ENCODE data around the gene CRIM1. TPM values are rescaled to one million over a fixed set of nuclear protein-coding genes. Genes with fewer than 3 reads are reported as not detected.
A peak's percentile ranks its signal among the peaks of the same experiment; 100 is the strongest.

The CRIM1 gene
- total and polyA plus RNA-seq, 2 of the 8 experiments (the other 6 are each of a cell fraction or from before 2014, with no cell fraction given), result 9.4 to 28.4 TPM

GRCh38 chr2:36464006-36464721 is 108.6 kb downstream of the CRIM1 start:
- H4K5ac ChIP-seq (ENCODE audit: insufficient read length, low read depth, low read length), result no peak overlapping the region
- H2BK15ac ChIP-seq (ENCODE audit: low read length), result no peak overlapping the region
- H3K36me3 ChIP-seq (ENCODE audit: control insufficient read depth in 2 of 4, insufficient read depth in 4 of 4, low read length in 3 of 4), result peaks cover 6 to 16% (median 14%) of the 10 kb centered on the region in 4 experiments; a peak in 6 of 8 replicates
- H3K23me2 ChIP-seq (ENCODE audit: low read depth, low read length), result 0 out of 2 replicates have a peak, but pooled peaks cover 3% of the 10 kb centered on the region
- H4K8ac ChIP-seq (ENCODE audit: extremely low read depth, insufficient read depth, low read length), result no peak overlapping the region
- 89% methylated on average over 11 of the region's 11 CpGs; no CpG with 5 or more reads in 1 of the 2 experiments for WGBS, 2 experiments (ENCODE audit: extremely low coverage in 1 of 2, insufficient coverage in 1 of 2, insufficient read length in 1 of 2, insufficient replicate concordance in 2 of 2, low coverage in 1 of 2, low lambda C conversion rate in 2 of 2, missing lambda C conversion rate in 1 of 2)
- no peak for DNase-seq (ENCODE audit: low read depth in 1 of 2, low spot score in 2 of 2)
- H2BK12ac ChIP-seq (ENCODE audit: low read depth, low read length), result peak overlapping the region; percentile 63; the same call in 1 of the 2 replicates
- H3K4ac ChIP-seq (replicated peaks; ENCODE audit: insufficient read length, low read depth, low read length), result no peak overlapping the region
- H3K27ac ChIP-seq (ENCODE audit: low read depth, low read length), result no peak overlapping the region
- H2AFZ ChIP-seq (ENCODE audit: low read length), result no peak overlapping the region
- POLR2A ChIA-PET (ENCODE audit: partially characterized antibody), result no interaction called here
- no peaks in the 10 kb centered on the region for H3K9me3 ChIP-seq (ENCODE audit: insufficient read depth in 2 of 2, low read depth in 1 of 2, low read length in 1 of 2)
- no peak overlapping the region for H2BK120ac ChIP-seq (replicated peaks; ENCODE audit: low read depth, low read length)
- peak overlapping the region; percentile 27; the same call in 1 of the 2 replicates for H3K18ac ChIP-seq (ENCODE audit: extremely low read depth, low read length)
- no peaks in the 10 kb centered on the region for H4K20me1 ChIP-seq (replicated peaks in 1 of 2; ENCODE audit: control insufficient read depth in 1 of 2, insufficient read depth in 2 of 2, low read length in 2 of 2)
- no peak for TF ChIP-seq CTBP2 (IDR thresholded peaks at IDR 0.05; ENCODE audit: borderline replicate concordance, insufficient read depth, insufficient read length, low read length)
- no peak overlapping the region for H3K9ac ChIP-seq (replicated peaks in 1 of 4; ENCODE audit: extremely low read depth in 1 of 4, low read depth in 3 of 4, low read length in 3 of 4)
- peaks cover 0 to 22% of the 10 kb centered on the region in 2 experiments; a peak in 3 of 4 replicates for H3K79me2 ChIP-seq (ENCODE audit: control insufficient read depth in 1 of 2, insufficient read depth in 2 of 2, low read length in 2 of 2)
- no peak overlapping the region for H3K14ac ChIP-seq (ENCODE audit: insufficient read length)
- H3K4me3 ChIP-seq (ENCODE audit: extremely low read depth in 1 of 4, insufficient read depth in 2 of 4, low read depth in 3 of 4, low read length in 4 of 4), result no peak overlapping the region
- H3K79me1 ChIP-seq (ENCODE audit: low read depth, low read length), result no peaks in the 10 kb centered on the region; the same call in 1 of the 2 replicates
- H3K4me1 ChIP-seq (replicated peaks in 1 of 4; ENCODE audit: control insufficient read depth in 3 of 4, insufficient read depth in 4 of 4, low read length in 3 of 4), result peaks cover 9 to 35% (median 31%) of the 10 kb centered on the region in 4 experiments
- no peak overlapping the region for H2BK20ac ChIP-seq (ENCODE audit: low read length)
- no peak overlapping the region for H2BK5ac ChIP-seq (ENCODE audit: low read depth, low read length)
- H4K91ac ChIP-seq (replicated peaks; ENCODE audit: insufficient read length, low read length), result no peak overlapping the region
- FAIRE-seq, result no peak
- H3K27me3 ChIP-seq (replicated peaks in 1 of 4; ENCODE audit: control insufficient read depth in 3 of 4, extremely low read depth in 1 of 4, insufficient read depth in 3 of 4, low read length in 3 of 4), result no peaks in the 10 kb centered on the region
- no peak overlapping the region for H3K4me2 ChIP-seq (ENCODE audit: insufficient read depth in 1 of 2, low read depth in 2 of 2, low read length in 2 of 2)
- H3K23ac ChIP-seq (ENCODE audit: insufficient read length), result no peak overlapping the region
- no peak overlapping the region for H3K56ac ChIP-seq (replicated peaks; ENCODE audit: insufficient read length, low read depth, low read length)
- CTCF ChIA-PET (ENCODE audit: partially characterized antibody), result interaction anchor here (0.7 to 0.9 kb wide), 3 partner anchors 8 to 200 kb away, joined by 3 to 4 read pairs (median 3); no protein-coding TSS in a partner anchor
- no peak overlapping the region for H2AK5ac ChIP-seq (ENCODE audit: low read depth, low read length)
